Heart left ventricle (tissue), 13 donors: ENCODE measurements around the gene ENAH.

Source experiments
- POLR2A ChIP-seq, 2 donors: fragments of 450-650 bp; IDR thresholded peaks; one replicate each; pipeline ENCODE4 v1.6.1; 2017; ENCODE audit warnings: antibody characterized with exemption in 2 of 2, mild to moderate bottlenecking in 2 of 2, moderate library complexity in 2 of 2
- TF ChIP-seq, protein P1 (sequence below), 12 donors: fragments of 200-600 bp; sonication (generic) in 4 of 12; IDR thresholded peaks; one replicate each; pipeline versions ENCODE4 v1.5.0 to v1.8.0; 2018 to 2022; ENCODE audit warnings: antibody characterized with exemption in 12 of 12, mild to moderate bottlenecking in 5 of 12
- donor health status: ischemic (EF 13 %, LVEDD 7.1; RV severe dilation, severe dysfunction).
- donor health status: DM: no; HTN: yes; CAD: no.
- donor health status: DM: no; HTN: no; CAD: no.
- donor health status: ischemic (EF 25% LVEDD 6.9; RV normal size, moderate dysfunction).
- donor health status: ischemic (EF 25% LVEDD 5.7; RV mildly dilated, moderate dysfunction).
- donor health status: ischemic (EF 35%, LVEDD 5.7; RV mildly dilated, moderate dysfunction).
- donor health status: nonischemic (EF 11% LVEDD 7.7; RV severe dilation, severe dysfunction).
- donor health status: DM: yes; HTN: yes; CAD: no.
- donor health status: PGD.
- donor health status: ischemic (EF 29% LVEDD 5.4; RV normal size, mild dysfunction).
- donor health status: nonischemic (EF 23%, LVEDD 6.1; RV moderate dilation, normal function).

DNA sequence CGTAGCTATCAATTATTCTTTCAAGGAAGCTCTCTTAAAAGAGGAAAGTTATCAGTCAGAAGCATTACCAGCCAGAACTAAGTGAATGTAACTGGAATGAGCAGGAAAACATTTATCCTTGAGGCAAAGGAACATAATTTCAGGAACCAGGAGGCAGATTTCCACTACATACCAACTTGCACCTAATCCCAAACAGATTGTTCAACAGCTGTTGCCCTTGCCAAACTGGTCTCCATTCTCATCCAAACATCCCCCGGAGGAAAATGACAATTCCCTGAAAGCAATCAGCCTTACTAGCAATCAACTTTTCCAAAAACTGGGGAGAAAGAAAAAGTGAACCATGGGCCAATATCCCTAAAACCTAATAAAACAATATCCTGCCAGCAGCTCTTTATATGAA is 35.0 kb downstream of the ENAH start:
- TF ChIP-seq, protein P1, sequence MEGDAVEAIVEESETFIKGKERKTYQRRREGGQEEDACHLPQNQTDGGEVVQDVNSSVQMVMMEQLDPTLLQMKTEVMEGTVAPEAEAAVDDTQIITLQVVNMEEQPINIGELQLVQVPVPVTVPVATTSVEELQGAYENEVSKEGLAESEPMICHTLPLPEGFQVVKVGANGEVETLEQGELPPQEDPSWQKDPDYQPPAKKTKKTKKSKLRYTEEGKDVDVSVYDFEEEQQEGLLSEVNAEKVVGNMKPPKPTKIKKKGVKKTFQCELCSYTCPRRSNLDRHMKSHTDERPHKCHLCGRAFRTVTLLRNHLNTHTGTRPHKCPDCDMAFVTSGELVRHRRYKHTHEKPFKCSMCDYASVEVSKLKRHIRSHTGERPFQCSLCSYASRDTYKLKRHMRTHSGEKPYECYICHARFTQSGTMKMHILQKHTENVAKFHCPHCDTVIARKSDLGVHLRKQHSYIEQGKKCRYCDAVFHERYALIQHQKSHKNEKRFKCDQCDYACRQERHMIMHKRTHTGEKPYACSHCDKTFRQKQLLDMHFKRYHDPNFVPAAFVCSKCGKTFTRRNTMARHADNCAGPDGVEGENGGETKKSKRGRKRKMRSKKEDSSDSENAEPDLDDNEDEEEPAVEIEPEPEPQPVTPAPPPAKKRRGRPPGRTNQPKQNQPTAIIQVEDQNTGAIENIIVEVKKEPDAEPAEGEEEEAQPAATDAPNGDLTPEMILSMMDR (IDR thresholded peaks at IDR 0.05), result no peak
- TF ChIP-seq POLR2A (IDR thresholded peaks at IDR 0.05), result no peak
